Activated T-helper 17 cell treated with anti-CD3 and anti-CD28 coated beads, Interleukin-2, amount 50 U/mL, for 72 hours (primary cell): ENCODE results near the gene MUC16. TPM values are rescaled to one million over a fixed set of nuclear protein-coding genes. Genes with fewer than 3 reads are reported as not detected.
A peak's percentile ranks its signal among the peaks of the same experiment; 100 is the strongest.
"Not testable (repeated sequence)": the region's sequence is repeated elsewhere in the genome, so short reads cannot be mapped to it uniquely, and the experiment has no call there.

Experiments
- ATAC-seq: fragments of 150-1000 bp; cut with Tn5 transposase; replicated peaks from 2 replicates; pipeline ENCODE4 v1.10.0; 2021; ENCODE audit warnings: mild to moderate bottlenecking, moderate library complexity
- H3K27ac Mint-ChIP-seq: one replicate; pipeline ENCODE4 v1.8.0; 2022; ENCODE audit warnings: mixed read lengths
- H3K27me3 Mint-ChIP-seq: one replicate; pipeline ENCODE4 v1.8.0; 2022; ENCODE audit warnings: mixed read lengths
- H3K36me3 Mint-ChIP-seq: one replicate; pipeline ENCODE4 v1.8.0; 2022; ENCODE audit warnings: low read depth, mild to moderate bottlenecking, mixed read lengths
- H3K4me1 Mint-ChIP-seq: one replicate; pipeline ENCODE4 v1.8.0; 2022; ENCODE audit warnings: mixed read lengths
- H3K4me3 Mint-ChIP-seq: one replicate; pipeline ENCODE4 v1.8.0; 2022; ENCODE audit warnings: mild to moderate bottlenecking, mixed read lengths
- H3K9me3 Mint-ChIP-seq: one replicate; pipeline ENCODE4 v1.8.0; 2022; ENCODE audit warnings: mixed read lengths
- total RNA-seq, 2 donors: library from RNA; stranded (reverse); gene quantifications; one replicate each; pipeline ENCODE4 v1.2.3, GENCODE V29; 2022

Gene MUC16
- under 1 TPM; 0.02 to 0.21 TPM for total RNA-seq

DNA sequence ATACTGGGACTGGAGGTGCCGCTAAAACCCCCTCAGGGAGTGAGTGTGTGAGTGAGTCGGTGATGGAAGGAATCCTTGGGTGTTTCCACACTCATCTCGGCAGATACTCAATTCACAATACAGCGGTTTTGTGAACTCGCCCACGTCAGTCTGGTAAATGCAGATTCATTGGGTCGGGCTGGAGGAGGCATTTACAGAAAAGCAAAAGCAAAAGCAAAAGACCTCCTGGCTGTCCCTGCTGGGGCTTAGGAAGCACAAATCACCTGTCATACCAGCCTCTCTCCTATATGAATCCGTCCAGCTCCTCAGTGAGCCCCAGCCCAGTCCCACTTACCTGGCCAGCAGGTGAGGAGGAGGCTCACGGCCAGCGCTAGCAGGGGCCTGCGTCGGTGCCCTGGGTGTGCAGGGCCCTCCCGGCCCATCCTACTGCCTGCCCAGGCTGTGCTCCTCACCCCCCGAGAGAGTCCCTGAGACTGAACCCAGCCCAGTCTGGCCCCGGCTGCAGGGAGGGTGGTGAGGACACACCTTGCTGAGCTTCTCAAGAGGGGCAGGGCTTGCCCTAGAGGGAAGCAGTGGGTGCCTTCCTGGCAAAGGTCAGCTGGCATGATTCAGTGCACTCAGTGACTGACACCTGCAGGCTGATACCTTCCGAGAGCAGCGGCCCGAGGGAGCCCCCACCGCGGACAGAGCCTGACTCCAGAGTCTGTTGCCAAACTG is at the start of gene MUC16:
TSS of gene MUC16 (minus strand) at position 475 of the 717 bp plus-strand sequence.
- no peaks in the 10 kb centered on the region for H3K36me3 Mint-ChIP-seq
- H3K27ac Mint-ChIP-seq, result no peak within 1 kb of the TSS
- no peaks in the 10 kb centered on the region for H3K4me1 Mint-ChIP-seq
- H3K4me3 Mint-ChIP-seq, result no peak within 1 kb of the TSS
- peak; percentile 55 for ATAC-seq
- peaks cover 20% of the 10 kb centered on the region for H3K27me3 Mint-ChIP-seq
- H3K9me3 Mint-ChIP-seq, result no peaks in the 10 kb centered on the region

DNA sequence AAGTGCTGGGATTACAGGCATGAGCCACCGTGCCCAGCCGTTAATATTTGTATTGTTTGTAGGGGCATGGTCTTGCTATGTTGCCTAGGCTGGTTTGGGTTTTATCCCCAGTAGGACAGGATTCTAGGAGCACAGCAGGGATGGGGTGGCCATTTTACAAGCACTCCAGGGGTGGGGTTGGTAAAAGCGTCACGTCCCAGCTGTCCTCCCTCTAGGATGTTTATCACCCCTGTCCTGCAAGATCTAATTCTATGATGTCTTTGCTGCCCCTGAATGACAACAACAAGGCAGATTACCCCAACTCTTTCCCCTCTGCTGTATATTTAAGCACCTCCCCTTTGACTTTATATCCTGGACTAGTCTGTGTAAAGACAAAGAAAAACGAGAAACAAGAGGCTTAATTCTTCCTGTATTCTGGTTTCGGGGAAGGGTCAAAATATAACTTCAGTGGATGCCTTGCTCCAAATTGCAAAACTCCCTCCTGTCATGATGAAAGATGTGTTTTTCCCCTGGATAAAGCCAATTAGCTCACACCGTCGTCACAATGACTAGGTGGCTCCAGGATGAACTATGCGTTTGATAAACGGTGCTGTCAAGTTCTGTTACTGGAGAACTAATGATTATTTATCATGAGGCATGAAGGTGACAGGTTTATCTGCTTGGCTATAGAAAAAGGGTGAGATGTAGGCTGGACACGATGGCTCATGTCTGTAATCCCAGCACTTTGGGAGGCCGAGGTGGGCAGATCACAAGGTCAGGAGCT is 48.9 kb upstream of the MUC16 start:
- H3K27ac Mint-ChIP-seq, result no peak overlapping the region
- H3K27me3 Mint-ChIP-seq, result peaks cover 3% of the 10 kb centered on the region
- H3K9me3 Mint-ChIP-seq, result no peaks in the 10 kb centered on the region
- no peaks in the 10 kb centered on the region for H3K4me1 Mint-ChIP-seq
- H3K4me3 Mint-ChIP-seq, result no peak overlapping the region
- ATAC-seq, result no peak
- no peaks in the 10 kb centered on the region for H3K36me3 Mint-ChIP-seq

DNA sequence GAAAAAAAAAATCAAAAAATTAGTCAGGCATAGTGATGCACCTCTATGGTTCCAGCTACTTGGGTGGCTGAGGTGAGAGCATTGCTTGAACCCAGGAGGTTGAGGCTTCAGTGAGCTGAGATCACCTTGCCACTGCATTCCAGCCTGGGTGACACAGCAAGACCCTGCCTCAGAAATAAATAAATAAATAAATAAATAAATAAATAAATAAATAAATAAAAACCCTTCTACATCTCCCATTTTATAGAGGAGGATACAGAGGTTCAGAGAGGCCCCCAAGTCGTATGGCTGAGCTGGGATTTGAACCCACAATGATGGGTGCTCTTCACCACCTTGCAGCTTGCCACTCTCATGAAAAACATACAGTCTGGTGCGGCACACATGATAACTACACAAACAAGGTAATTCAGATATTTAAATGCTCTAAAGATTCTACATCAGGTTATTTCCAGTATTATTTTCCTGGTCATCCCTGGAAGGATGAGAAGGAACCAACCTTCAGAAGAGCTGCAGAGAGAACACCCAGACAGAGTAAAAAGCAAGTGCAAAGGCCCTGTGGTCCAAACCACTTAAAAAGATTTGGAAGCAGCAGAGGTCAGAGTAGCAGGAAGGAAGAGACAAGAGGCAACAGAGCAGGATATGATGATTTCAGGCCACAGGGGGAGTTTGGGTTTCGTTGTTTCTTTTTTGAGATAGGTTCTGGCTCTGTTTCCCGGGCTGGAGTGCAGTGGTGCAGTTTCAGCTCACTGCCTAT is 47.5 kb upstream of the MUC16 start:
- Mint-ChIP-seq H3K4me3 (no peak overlapping the region), H3K27ac (no peak overlapping the region), H3K36me3 (no peaks in the 10 kb centered on the region), H3K9me3 (no peaks in the 10 kb centered on the region), H3K4me1 (no peaks in the 10 kb centered on the region), H3K27me3 (peaks cover 3% of the 10 kb centered on the region)
- no peak for ATAC-seq

DNA sequence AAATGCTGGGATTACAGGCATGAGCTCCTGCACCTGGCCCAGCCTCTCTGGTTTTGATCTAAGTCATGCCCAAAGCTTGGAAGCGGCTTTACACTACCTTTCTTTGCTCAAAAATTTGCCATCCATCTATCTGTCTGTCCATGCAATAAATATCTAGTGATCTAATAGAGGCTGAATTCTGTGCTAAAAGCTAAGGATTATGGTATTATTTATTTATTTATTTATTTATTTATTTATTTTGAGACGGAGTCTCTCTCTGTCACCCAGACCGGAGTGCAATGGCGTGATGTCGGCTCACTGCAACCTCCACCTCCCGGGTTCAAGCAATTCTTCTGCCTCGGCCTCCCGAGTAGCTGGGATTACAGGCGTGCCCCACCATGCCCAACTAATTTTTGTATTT is 45.9 kb upstream of the MUC16 start:
- not testable (repeated sequence) for H3K4me3 Mint-ChIP-seq, H3K27ac Mint-ChIP-seq, ATAC-seq, H3K4me1 Mint-ChIP-seq, H3K36me3 Mint-ChIP-seq, H3K9me3 Mint-ChIP-seq, H3K27me3 Mint-ChIP-seq

DNA sequence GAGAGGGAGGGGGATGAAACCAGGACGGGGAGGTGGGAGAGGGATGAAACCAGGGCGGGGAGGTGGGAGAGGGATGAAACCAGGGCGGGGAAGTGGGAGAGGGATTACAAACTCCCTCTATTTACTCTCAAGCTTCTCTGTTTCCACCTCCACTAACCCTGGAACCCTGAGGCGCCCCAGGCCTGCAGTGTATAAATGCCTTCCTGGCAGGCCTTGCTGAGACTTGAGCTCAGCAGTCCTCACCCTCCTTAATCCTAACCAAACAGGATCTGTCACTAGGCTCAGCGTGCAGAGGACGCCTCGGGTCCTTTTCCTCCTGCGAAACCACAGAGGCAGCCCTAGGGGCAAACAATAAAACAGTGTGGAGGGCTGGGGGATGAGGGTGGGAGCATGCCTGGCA is 44.6 kb upstream of the MUC16 start:
- no peak overlapping the region for H3K27ac Mint-ChIP-seq
- no peaks in the 10 kb centered on the region for H3K36me3 Mint-ChIP-seq
- ATAC-seq, result no peak
- H3K4me1 Mint-ChIP-seq, result no peaks in the 10 kb centered on the region
- no peaks in the 10 kb centered on the region for H3K9me3 Mint-ChIP-seq
- H3K27me3 Mint-ChIP-seq, result peaks cover 3% of the 10 kb centered on the region
- no peak overlapping the region for H3K4me3 Mint-ChIP-seq

DNA sequence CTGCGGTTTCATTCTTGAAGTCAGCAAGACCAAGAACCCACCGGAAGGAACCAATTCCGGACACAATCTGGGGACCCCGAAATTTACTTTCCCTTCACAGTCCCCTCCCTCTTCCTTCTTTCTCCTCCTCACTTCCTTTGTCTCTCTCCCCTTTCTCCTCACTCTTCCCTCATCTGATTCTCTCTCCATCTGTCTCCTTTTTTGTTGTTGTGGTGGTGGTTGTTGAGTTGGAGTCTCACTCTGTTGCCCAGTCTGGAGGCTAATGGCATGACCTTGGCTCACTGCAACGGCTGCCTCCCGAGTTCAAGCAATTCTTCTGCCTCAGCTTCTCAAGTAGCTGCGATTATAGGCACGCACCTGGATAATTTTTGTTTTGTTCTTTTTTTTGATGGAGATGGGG is 44.0 kb upstream of the MUC16 start:
- H3K27ac Mint-ChIP-seq, result no peak overlapping the region
- ATAC-seq, result no peak
- H3K36me3 Mint-ChIP-seq, result no peaks in the 10 kb centered on the region
- H3K27me3 Mint-ChIP-seq, result peaks cover 3% of the 10 kb centered on the region
- H3K4me1 Mint-ChIP-seq, result no peaks in the 10 kb centered on the region
- H3K9me3 Mint-ChIP-seq, result no peaks in the 10 kb centered on the region
- H3K4me3 Mint-ChIP-seq, result no peak overlapping the region

DNA sequence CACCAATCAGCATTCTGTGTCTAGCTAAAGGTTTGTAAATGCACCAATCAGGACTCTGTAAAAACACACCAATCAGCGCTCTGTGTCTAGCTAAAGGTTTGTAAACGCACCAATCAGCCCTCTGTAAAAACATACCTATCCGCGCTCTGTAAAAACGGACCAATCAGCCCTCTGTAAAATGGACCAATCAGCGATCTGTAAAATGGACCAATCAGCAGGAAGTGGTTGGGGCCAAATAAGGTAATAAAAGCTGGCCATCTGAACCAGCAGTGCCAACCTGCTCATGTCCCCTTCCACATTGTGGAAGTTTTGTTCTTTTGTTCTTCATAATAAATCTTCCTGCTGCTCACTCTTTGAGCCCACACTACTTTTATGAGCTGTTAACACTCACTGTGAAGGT is 43.5 kb upstream of the MUC16 start:
- H3K27ac Mint-ChIP-seq, ATAC-seq, H3K9me3 Mint-ChIP-seq, H3K4me1 Mint-ChIP-seq, H3K4me3 Mint-ChIP-seq, H3K27me3 Mint-ChIP-seq, H3K36me3 Mint-ChIP-seq: not testable (repeated sequence)

DNA sequence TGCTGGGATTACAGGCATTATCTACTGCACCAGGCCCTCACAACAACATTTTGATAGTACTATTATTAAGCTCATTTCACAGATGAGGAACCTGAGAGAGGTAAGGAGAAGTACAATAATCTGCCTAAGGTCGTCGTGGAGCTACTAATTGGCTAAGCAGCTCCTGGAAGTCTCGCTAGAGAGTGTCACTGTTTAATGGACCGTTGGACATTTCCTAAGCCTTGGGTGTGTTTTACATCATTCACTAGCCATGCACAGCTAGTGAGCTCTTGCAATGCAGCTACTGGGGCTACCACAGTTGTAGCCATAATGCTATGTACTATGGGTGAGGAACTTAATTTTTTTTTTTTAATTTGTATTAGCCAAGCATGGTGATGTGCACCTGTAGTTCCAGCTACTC is 42.7 kb upstream of the MUC16 start:
- no peaks in the 10 kb centered on the region for H3K4me1 Mint-ChIP-seq
- H3K27me3 Mint-ChIP-seq, result peaks cover 2% of the 10 kb centered on the region
- no peak overlapping the region for H3K27ac Mint-ChIP-seq
- no peak for ATAC-seq
- H3K36me3 Mint-ChIP-seq, result no peaks in the 10 kb centered on the region
- H3K9me3 Mint-ChIP-seq, result no peaks in the 10 kb centered on the region
- no peak overlapping the region for H3K4me3 Mint-ChIP-seq

DNA sequence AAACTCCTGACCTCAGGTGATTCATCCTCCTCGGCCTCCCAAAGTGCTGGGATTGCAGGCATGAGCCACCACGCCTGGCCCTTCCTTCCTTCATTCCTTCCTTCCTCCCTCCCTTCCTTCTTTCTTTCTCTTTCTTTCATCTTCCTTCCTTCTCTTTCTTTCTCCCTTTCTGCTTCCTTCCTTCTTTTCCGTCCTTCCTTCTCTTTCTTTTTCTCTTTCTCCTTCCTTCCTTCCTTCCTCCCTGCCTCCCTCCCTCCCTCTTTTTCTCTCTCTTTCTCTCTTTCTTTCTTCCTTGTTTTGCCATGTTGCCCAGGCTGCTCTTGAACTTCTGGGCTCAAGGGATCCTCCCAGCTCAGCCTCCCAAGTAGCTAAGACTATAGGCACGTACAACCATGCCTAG is 36.5 kb upstream of the MUC16 start:
- Mint-ChIP-seq H3K9me3 (no peaks in the 10 kb centered on the region), H3K27me3 (peaks cover 20% of the 10 kb centered on the region), H3K27ac (no peak overlapping the region), H3K4me3 (no peak overlapping the region), H3K4me1 (no peaks in the 10 kb centered on the region), H3K36me3 (no peaks in the 10 kb centered on the region)
- no peak for ATAC-seq

DNA sequence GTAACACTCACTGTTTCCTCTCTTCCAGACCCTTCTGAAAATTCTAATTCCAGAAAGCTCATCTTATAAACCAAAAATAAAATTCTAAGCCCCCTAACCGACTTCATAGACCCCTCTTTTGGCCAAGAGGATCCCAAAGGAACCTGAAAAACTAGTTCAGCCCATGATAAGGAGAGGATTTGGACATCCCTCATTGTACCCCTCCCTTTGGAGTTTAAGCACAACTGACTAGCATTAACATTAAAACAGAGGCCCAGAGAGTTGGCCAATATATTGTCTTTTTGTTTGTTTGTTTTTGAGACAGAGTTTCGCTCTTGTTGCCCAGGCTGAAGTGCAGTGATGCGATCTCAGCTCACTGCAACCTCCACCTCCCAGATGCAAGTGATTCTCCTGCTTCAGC is 34.2 kb upstream of the MUC16 start:
- H3K4me3 Mint-ChIP-seq, result no peak overlapping the region
- no peak for ATAC-seq
- no peak overlapping the region for H3K27ac Mint-ChIP-seq
- peaks cover 23% of the 10 kb centered on the region for H3K27me3 Mint-ChIP-seq
- H3K36me3 Mint-ChIP-seq, result no peaks in the 10 kb centered on the region
- no peaks in the 10 kb centered on the region for H3K9me3 Mint-ChIP-seq
- H3K4me1 Mint-ChIP-seq, result no peaks in the 10 kb centered on the region

DNA sequence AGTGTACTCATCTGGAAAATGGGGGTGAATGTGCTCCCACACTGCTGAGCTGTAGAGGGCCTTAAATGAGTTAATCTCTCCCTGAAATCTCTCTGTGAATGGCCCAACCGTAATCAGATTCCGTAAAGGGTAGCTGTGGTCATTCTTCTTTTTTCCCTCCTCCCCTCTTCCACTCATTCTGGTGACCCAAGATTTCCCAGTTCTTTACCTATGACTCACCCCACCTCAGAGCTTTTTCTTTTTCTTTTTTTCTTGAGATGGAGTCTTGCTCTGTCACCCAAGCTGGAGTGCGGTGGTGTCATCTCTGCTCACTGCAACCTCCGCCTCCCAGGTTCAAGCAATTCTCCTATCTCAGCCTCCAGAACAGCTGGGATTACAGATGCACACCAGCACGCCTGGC is 33.3 kb upstream of the MUC16 start:
- no peak overlapping the region for H3K4me3 Mint-ChIP-seq
- no peaks in the 10 kb centered on the region for H3K9me3 Mint-ChIP-seq
- ATAC-seq, result no peak
- no peaks in the 10 kb centered on the region for H3K36me3 Mint-ChIP-seq
- H3K27ac Mint-ChIP-seq, result no peak overlapping the region
- no peaks in the 10 kb centered on the region for H3K4me1 Mint-ChIP-seq
- peaks cover 23% of the 10 kb centered on the region for H3K27me3 Mint-ChIP-seq

DNA sequence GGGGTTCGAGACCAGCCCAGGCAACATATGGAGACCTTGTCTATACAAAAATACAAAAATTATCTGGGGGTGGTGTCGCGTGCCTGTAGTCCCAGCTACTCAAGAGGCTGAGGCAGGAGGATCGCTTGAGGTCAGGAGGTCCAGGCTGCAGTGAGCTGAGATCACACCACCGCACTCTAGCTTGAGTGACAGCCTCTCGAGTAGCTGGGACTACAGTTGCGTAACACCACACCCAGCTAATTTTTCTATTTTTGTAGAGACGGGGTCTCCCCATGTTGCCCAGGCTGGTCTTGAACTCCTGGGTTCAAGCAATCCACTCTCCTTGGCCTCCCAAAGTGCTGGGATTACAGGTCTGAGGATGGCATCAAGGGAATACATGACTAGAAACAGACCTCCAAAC is 30.8 kb upstream of the MUC16 start:
- Mint-ChIP-seq H3K27ac (no peak overlapping the region), H3K4me3 (no peak overlapping the region), H3K4me1 (no peaks in the 10 kb centered on the region), H3K27me3 (peaks cover 22% of the 10 kb centered on the region), H3K9me3 (no peaks in the 10 kb centered on the region), H3K36me3 (no peaks in the 10 kb centered on the region)
- no peak for ATAC-seq

DNA sequence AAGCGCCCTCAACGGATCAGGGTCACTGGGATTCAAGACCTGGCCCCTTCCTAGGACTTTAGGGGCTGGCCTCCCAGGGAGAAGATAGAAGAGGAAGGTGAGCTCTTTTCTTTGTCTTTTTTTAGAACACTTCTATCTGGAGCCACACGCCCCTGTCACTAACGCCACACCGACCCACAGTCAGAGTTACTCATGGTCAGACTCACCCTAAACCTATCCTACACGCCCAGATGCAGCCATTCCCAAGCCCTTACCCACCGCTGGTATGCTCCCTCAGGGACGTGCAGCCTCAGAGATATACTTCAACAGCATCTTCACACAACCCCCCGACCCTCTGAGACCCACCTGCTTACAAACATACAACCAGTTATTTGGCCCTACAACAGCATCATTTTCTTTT is 29.9 kb upstream of the MUC16 start:
- Mint-ChIP-seq H3K4me3 (no peak overlapping the region), H3K27ac (no peak overlapping the region), H3K9me3 (no peaks in the 10 kb centered on the region), H3K4me1 (no peaks in the 10 kb centered on the region), H3K36me3 (no peaks in the 10 kb centered on the region), H3K27me3 (peaks cover 21% of the 10 kb centered on the region)
- ATAC-seq, result no peak

DNA sequence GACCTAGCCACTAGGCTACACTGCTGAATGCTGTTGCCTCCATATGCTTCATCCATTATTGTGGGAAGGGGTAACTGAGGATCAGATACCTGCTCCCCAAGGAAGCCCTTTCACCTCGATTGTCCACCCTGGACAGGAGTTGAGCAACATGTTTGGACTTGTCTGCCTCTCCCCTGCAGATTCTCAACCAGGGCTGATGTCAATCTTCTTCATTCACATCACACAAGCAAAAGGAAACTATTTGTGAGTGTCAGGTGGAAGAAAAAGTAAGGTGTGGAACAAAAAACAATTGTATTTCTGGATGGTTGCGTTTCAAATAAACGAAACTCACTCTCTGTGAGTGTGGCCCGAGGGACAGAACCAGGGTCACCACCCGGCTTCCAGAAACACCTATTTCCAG is 29.5 kb upstream of the MUC16 start:
- Mint-ChIP-seq H3K36me3 (no peaks in the 10 kb centered on the region), H3K4me1 (no peaks in the 10 kb centered on the region)

More for the DNA sequence above, 29.5 kb upstream of the MUC16 start:
- Mint-ChIP-seq H3K27ac (no peak overlapping the region), H3K27me3 (peaks cover 20% of the 10 kb centered on the region), H3K9me3 (no peaks in the 10 kb centered on the region), H3K4me3 (no peak overlapping the region)
- ATAC-seq, result no peak
